Muscle of back (tissue), 10 donors: ENCODE measurements around the gene ZFAND6. TPM values are rescaled to one million over a fixed set of nuclear protein-coding genes. Genes with fewer than 3 reads are reported as not detected.

Experiments used
- polyA plus RNA-seq, 10 donors: library from polyadenylated mRNA; unstranded; fragments of 120-200 nt; gene quantifications; one replicate each; pipeline ENCODE4 v1.2.1, GENCODE V29; 2013; ENCODE audit not compliant: insufficient read length in 10 of 10

Gene ZFAND6
- polyA plus RNA-seq, 10 donors: 88.5 to 118 (median 108) TPM

Other genes with a start within 250 kb of the ZFAND6 start
- 10 to 100 TPM; 13.3 to 24.0 (median 18.4) TPM for gene MTHFS, start 162.7 kb upstream of the ZFAND6 start, polyA plus RNA-seq
- 1 to 10 TPM in 1 of 10 donors, under 1 TPM in 6, not detected in 3; 0.42 to 1.3 (median 0.59) TPM for gene BCL2A1, start 88.5 kb upstream of the ZFAND6 start, polyA plus RNA-seq
- 10 to 100 TPM in 8 of 10 donors, 1 to 10 TPM in 2; 8.7 to 15.4 (median 12.0) TPM for gene FAH, start 93.3 kb downstream of the ZFAND6 start, polyA plus RNA-seq
- 1 to 10 TPM in 6 of 10 donors, under 1 TPM in 4; 0.74 to 2.0 (median 1.1) TPM for gene CTXND1, start 192.5 kb downstream of the ZFAND6 start, polyA plus RNA-seq